ELF-1 (cell line): Measurements from ENCODE around the gene PTPRN2.

Experiments
- DNase-seq: peaks from one replicate; pipeline ENCODE4 v3.0.0-alpha.2; 2016; ENCODE audit warnings: low read depth, low spot score

PTPRN2 gene

DNA sequence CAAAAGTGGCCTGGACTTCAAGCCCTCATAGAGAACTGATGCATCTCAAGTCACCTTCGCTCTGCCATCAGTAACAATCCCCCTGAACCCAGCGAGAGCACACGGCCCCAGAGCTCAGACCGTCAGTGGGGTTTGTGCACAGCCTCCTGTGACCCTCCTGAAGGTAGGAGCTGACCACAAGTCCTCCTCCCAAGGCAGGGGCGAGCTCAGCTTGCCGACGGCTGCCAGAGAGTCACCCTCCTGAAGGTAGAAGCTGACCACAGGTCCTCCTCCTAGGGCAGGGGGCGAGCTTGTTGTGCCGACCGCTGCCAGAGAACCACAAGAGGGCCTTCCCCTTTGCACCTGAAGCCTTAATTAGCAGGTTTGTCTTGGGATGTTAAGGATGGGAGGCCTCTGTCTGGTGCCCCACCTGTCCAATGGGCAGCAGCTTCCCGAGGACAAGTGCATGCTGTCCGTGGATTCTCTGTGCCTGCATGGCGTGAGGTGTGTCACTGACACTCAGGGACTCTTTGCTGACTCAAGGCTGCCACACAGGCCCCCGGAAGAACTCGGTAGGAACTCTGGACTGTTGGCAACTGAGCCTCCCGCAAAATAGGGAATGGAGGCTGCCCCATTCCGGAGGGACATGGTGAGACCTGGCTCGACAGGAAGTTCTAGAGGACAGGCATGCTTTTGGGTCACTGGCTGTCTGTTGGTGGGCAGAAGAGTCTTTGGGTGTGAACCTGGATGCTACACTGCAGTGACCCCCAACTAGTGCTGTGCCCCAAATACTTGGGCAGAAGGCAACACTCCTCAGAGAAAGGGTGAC, 763.4 kb downstream of the PTPRN2 start:
- no peak for DNase-seq

DNA sequence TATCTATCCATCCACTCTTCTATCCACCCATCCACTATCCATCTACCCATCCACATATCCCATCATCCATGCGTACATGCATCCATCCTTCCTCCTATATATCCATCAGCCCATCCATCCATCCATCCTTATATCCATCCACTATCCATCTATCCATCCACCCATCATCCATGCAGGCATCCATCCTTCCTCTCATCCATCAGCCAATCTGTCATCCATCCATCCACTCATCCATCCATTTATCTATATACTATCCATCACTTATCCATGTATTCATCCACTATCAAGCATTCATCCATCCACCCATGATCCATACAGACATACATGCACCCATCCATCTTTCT, 765.0 kb downstream of the PTPRN2 start:
- no peak for DNase-seq

GRCh38 chr7:157821959-157822687, 765.5 kb downstream of the PTPRN2 start:
- DNase-seq: no peak

GRCh38 chr7:157820796-157821195, 766.8 kb downstream of the PTPRN2 start:
- no peak for DNase-seq

DNA sequence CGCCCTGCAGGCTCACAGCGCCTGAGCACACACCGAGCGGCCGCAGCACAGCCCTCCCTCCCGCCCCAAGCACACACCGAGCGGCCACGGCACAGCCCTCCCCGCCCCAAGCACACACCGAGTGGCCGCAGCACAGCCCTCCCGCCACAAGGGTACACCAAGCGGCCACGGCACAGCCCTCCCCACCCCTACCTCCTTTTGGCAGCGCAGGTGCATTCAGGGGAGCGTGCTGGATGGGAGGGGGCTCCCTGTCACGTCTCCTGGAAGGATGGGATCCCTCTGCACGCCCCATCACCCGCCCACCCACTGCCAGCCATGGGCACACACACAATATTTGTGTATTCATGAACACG, 768.2 kb downstream of the PTPRN2 start:
- no peak for DNase-seq

GRCh38 chr7:157818701-157819454, 768.7 kb downstream of the PTPRN2 start:
- peak; percentile 57 for DNase-seq

DNA sequence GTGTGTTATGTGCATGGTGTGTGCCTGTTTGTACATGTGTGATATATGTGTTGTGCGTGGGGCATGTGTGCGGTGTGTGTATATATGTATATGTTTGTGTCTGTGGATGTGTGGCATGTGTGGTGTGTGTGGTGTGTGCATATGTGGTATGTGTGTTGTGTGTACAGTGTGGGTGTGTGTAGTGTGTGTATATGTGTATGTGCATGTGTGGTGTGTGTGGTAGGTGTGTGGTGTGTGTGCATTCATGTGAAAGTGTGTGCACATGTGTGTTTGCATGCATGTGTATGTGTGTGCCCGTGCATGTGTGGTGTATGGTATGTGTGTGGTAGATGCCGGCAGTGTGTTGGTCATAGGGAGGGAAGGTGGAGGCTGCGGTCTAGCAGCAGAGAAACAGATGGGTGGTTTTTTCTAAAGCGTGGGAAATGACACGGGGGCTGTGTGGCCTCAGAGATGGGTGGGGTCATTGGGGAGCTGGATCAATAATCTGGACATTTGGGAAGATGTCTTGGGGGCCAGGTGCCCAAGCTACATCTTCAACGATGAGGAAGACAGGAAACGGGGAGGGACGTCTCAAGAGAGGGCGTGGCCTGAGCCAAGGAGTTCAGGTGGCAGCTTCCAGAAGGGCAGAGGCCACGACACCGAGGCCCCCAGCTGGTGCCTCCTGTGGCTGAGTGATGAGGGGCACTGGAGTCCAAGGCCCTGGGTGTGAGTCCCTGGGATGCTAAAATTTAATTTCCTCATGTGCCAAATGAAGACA, 769.5 kb downstream of the PTPRN2 start:
- DNase-seq: no peak

DNA sequence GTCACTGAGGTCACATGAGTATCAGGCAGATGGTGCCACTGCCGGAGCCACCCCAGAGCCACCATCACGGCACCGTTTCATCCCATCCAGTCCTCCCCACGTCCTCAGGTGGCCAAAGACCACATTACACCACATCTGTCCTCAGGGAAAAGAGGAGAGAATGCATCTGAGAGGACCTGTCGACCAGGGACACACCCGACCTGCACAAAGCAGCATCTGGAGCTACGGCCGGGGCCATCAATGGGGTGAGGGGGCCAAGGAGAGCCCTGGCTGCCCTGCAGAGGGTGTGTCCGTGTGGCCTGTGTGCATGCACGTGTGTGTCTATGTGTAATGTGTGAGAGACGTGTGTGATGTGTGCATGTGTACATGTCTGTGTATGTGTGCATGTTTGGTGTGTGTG, 770.2 kb downstream of the PTPRN2 start:
- no peak for DNase-seq

- no peak for DNase-seq
These were observed 770.9 kb downstream of the PTPRN2 start for GRCh38 chr7:157816526-157817250.

DNA sequence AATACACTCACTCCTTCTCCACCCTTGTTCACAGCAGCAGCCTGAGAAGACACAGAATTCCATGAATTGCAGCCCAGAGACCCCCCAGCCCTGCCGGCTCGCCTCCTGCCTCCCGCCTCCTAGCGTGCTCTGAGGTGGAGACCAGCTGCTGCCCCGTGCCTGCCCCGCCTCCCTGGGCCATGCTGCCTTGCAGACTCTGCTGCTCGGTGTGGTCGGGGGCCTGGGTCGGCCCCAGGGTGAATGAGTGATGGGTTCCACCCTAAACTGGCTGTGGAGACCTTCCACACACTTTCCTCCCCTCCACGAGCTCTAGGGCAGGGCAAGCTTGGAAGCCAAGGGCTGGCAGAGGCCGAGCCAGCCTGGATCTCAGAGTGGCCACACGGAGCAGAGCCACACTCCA, 771.5 kb downstream of the PTPRN2 start:
- DNase-seq: no peak

DNA sequence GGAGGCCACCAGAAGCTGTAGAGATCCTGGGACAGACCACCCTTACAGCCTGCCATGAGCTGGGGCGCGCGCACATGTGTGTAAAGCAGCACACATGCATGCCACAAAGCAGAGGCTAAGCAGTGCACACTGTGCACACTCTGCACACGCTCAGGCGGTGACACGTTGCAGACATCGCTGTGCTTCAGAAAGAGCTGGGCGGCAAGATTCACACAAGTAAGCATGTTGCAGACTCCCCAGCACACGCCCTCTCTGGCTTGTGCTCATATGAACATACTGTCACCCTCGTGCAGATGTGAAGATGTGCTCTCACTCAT, 772.0 kb downstream of the PTPRN2 start:
- no peak for DNase-seq

- DNase-seq: no peak
These were observed 772.5 kb downstream of the PTPRN2 start for GRCh38 chr7:157814931-157815705.

- no peak for DNase-seq
These were observed 773.6 kb downstream of the PTPRN2 start for GRCh38 chr7:157813741-157814661.

- DNase-seq: no peak
These were observed 774.6 kb downstream of the PTPRN2 start for GRCh38 chr7:157813053-157813452.

- no peak for DNase-seq
These were observed 775.7 kb downstream of the PTPRN2 start for GRCh38 chr7:157811946-157812345.

DNA sequence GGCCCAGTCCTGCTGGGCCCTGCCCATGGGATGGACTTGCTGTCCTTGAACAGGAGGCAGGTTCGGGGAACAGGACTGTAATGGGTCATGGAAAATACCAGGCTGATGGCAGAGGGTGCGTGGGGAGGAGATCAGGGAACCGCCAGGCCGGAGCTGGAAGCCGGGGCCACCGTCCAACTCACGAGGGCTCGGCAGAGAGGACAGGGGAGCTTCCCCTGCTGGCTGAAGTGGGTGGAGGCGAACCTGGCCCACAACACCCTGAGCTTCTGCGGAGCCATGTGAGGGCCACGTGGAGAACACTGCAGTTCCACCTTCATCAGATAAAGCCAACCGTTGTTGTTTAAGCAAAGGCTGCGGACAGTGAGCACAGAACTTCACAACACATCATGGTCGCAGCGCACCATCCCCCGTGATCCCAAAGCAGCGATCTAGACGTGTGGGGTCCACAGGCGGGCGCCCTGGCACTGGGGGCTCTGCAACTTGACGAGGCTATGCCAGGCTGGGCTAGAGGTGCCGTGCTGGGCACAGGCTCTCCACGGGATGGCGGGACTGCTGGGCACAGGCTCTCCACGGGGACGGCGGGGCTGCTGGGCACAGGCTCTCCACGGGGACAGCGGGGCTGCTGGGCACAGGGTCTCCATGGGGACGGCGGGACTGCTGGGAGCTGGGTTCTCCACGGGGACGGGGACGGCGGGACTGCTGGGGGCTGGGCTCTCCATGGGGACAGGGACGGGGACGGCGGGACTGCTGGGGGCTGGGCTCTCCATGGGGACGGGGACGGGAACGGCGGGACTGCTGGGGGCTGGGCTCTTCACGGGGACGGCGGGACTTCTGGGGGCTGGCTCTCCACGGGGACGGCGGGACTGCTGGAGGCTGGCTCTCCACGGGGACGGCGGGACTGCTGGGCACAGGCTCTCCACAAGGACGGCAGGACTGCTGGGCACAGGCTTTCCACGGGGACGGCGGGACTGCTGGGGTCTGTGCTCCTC, 777.5 kb downstream of the PTPRN2 start:
- DNase-seq: no peak

DNA sequence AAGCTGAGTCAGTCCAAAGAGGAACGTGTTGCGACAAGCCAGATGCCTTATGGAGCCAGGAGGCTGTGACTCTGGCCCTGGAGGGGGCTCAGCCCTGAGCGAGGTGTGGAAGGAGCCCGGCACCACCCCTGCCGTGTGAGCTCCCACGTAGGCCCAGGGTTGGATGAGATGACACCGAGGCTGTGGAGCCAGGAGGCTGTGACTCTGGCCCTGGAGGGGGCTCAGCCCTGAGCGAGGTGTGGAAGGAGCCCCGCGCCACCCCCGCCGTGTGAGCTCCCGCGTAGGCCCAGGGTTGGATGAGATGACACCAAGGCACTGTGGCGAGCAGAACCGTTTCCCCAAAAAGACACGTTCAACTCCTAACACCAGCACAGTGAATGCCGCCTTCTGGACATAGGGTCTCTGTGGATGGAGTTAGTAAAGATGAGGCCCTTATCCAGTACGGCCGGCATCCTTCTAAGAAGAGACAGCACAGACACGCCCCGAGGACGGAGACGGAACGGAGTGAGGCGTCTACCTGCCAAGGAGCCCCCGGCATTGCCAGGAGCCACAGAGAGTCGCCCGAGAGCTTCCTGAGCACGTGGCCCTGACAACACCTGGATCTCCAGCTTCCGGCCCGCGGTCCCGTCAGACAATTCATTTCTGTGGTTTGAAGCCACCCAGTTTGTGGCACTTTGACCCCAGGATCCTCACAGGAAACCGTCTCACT, 778.3 kb downstream of the PTPRN2 start:
- DNase-seq: no peak

DNA sequence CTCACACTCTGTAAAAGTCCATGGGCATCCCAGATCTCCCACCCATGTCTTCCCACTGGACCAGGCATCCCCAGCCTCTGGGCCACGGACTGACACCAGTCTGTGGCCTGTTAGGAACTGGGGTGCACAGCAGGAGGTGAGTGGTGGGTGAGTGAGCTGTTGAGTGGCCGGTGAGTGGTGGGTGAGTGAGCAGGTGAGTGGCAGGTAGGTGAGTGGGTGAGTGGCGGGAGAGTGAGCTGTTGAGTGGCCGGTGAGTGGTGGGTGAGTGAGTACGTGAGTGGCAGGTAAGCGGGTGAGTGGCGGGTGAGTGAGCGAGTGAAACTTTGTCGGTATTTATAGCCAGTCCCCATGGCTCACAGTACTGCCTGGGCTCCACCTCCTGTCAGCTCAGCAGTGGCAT, 779.6 kb downstream of the PTPRN2 start:
- DNase-seq: no peak
